Peyer's patch (tissue), 4 donors: ENCODE measurements around the gene PRSS57.

Experiments
- CTCF ChIP-seq, 6 experiments: fragments of 450-650 bp in 4 of 6; fragments of 200-600 bp in 2 of 6; sonication (generic) in 1 of 6; IDR thresholded peaks; one replicate each; pipeline ENCODE4 v1.5.1; 2017 to 2019; ENCODE audit warnings: antibody characterized with exemption in 6 of 6, mild to moderate bottlenecking in 3 of 6, moderate library complexity in 1 of 6
- POLR2A ChIP-seq, 2 donors: fragments of 450-650 bp; IDR thresholded peaks; one replicate each; pipeline ENCODE4 v1.5.1; 2017; ENCODE audit warnings: antibody characterized with exemption in 2 of 2, mild to moderate bottlenecking in 2 of 2, moderate library complexity in 2 of 2

GRCh38 chr19:658916-659839 is 36.1 kb downstream of the PRSS57 start:
- no peak for TF ChIP-seq CTCF (IDR thresholded peaks at IDR 0.05)
- TF ChIP-seq POLR2A (IDR thresholded peaks at IDR 0.05), result no peak
